Endothelial cell of umbilical vein (primary cell): Measurements from ENCODE around the gene NFATC4. TPM values are rescaled to one million over a fixed set of nuclear protein-coding genes. Genes with fewer than 3 reads are reported as not detected.
A peak's percentile ranks its signal among the peaks of the same experiment; 100 is the strongest.
"Not testable (repeated sequence)": the region's sequence is repeated elsewhere in the genome, so short reads cannot be mapped to it uniquely, and the experiment has no call there.

ENCODE experiments used
- BruUV-seq: library from RNA; stranded (reverse); fragments of 400-500 nt; replicated peaks from 2 replicates; lab custom pipeline; 2021; lab: Mats Ljungman, UMichigan
- CTCF ChIA-PET: fragments of 300-600, 350-600 bp; sonication (Branson Sonifier 250); formaldehyde crosslinking; loops from one replicate; lab custom pipeline; 2021; ENCODE audit warnings: antibody characterized with exemption, inconsistent platforms; lab: Charles Lee
- POLR2A ChIA-PET: fragments of 300-600, 350-600 bp; sonication (Branson Sonifier 250); formaldehyde crosslinking; loops from one replicate; lab custom pipeline; 2021; ENCODE audit warnings: antibody characterized with exemption, inconsistent platforms; lab: Charles Lee
- DNase-seq: peaks from one replicate; pipeline ENCODE4 v3.0.0-alpha.2; 2011; ENCODE audit warnings: low read depth, low spot score
- FAIRE-seq: peaks from 2 replicates; lab custom pipeline; 2011; peaks lifted over from hg19 to GRCh38; lab: Jason Lieb, UNC
- H2AFZ ChIP-seq: 2 replicates; pipeline ENCODE4 v1.6.0; 2012; ENCODE audit warnings: low read depth, low read length, control low read depth, inconsistent platforms
- H3K27ac ChIP-seq: 2 replicates; pipeline ENCODE4 v1.5.1; 2011; ENCODE audit warnings: low read depth, mild to moderate bottlenecking, control low read depth, low read length, moderate library complexity; ENCODE audit not compliant: insufficient read depth
- H3K27me3 ChIP-seq, 2 experiments: 2 replicates each; pipeline versions ENCODE4 v1.6.0 to v1.6.1; 2011; ENCODE audit warnings: low read length in 2 of 2, mixed read lengths in 1 of 2; ENCODE audit not compliant: control insufficient read depth in 2 of 2, insufficient read depth in 2 of 2
- H3K36me3 ChIP-seq, 2 experiments: 2 replicates in 1 of 2; 3 replicates in 1 of 2; pipeline ENCODE4 v1.5.1; 2011; ENCODE audit warnings: low read length in 2 of 2, mild to moderate bottlenecking in 1 of 2, moderate library complexity in 1 of 2; ENCODE audit not compliant: control insufficient read depth in 2 of 2, insufficient read depth in 2 of 2; ENCODE audit errors: extremely low read depth in 1 of 2
- H3K4me1 ChIP-seq: 3 replicates; pipeline ENCODE4 v1.5.1; 2011; ENCODE audit warnings: mild to moderate bottlenecking, low read length; ENCODE audit not compliant: control insufficient read depth, insufficient read depth; ENCODE audit errors: extremely low read depth
- H3K4me2 ChIP-seq: 2 replicates; pipeline ENCODE4 v1.6.1; 2011; ENCODE audit warnings: low read length, control low read depth, mixed read lengths; ENCODE audit not compliant: insufficient read depth
- H3K4me3 ChIP-seq, 3 experiments: fragments of 200-600 bp in 1 of 3; sonication (generic), shearing (Covaris generic) in 1 of 3; replicated peaks in 1 of 3; 2 replicates each; pipeline ENCODE4 v1.5.1; 2011 to 2016; ENCODE audit warnings: control low read depth in 3 of 3, low read length in 3 of 3, mild to moderate bottlenecking in 2 of 3, inconsistent platforms in 1 of 3, low read depth in 1 of 3, moderate library complexity in 1 of 3; ENCODE audit not compliant: insufficient read depth in 1 of 3
- H3K79me2 ChIP-seq: 2 replicates; pipeline ENCODE4 v1.6.0; 2012; ENCODE audit warnings: low read length, inconsistent platforms; ENCODE audit not compliant: control insufficient read depth, insufficient read depth
- H3K9ac ChIP-seq: replicated peaks from 2 replicates; pipeline ENCODE3; 2011; ENCODE audit warnings: low read length, control low read depth; ENCODE audit not compliant: insufficient read depth; ENCODE audit errors: extremely low read depth
- H3K9me1 ChIP-seq: replicated peaks from 3 replicates; pipeline ENCODE4 v1.6.0; 2011; ENCODE audit warnings: mild to moderate bottlenecking, low read length; ENCODE audit not compliant: control insufficient read depth, insufficient read depth; ENCODE audit errors: extremely low read depth
- H3K9me3 ChIP-seq: replicated peaks from 2 replicates; pipeline ENCODE4 v1.5.1; 2012; ENCODE audit warnings: low read length, inconsistent platforms; ENCODE audit not compliant: control insufficient read depth, insufficient read depth
- H4K20me1 ChIP-seq: replicated peaks from 2 replicates; pipeline ENCODE3; 2011; ENCODE audit warnings: mild to moderate bottlenecking, low read length; ENCODE audit not compliant: control insufficient read depth, insufficient read depth; ENCODE audit errors: extremely low read depth
- EZH2 ChIP-seq: IDR thresholded peaks from 2 replicates; pipeline ENCODE4 v1.6.1; 2012; ENCODE audit warnings: borderline replicate concordance, low read depth, mild to moderate bottlenecking, moderate library complexity, low read length, inconsistent platforms; ENCODE audit not compliant: severe bottlenecking
- FOS ChIP-seq: IDR thresholded peaks from 2 replicates; pipeline ENCODE4 v1.6.1; 2011; ENCODE audit warnings: mild to moderate bottlenecking, low read length, moderate library complexity, borderline replicate concordance; ENCODE audit not compliant: insufficient read depth
- GATA2 ChIP-seq: IDR thresholded peaks from 2 replicates; pipeline ENCODE4 v1.7.0; 2011; ENCODE audit warnings: low read depth, mild to moderate bottlenecking, moderate library complexity, mixed read lengths, low read length; ENCODE audit not compliant: insufficient read length, insufficient read depth
- JUN ChIP-seq: IDR thresholded peaks from 2 replicates; pipeline ENCODE4 v1.6.1; 2011; ENCODE audit warnings: borderline replicate concordance, low read depth; ENCODE audit not compliant: insufficient read length, insufficient read depth
- MYC ChIP-seq: IDR thresholded peaks from one replicate; pipeline ENCODE4 v1.6.1; 2011; ENCODE audit warnings: mild to moderate bottlenecking, low read depth, low read length
- POLR2A ChIP-seq: IDR thresholded peaks from 2 replicates; pipeline ENCODE4 v1.6.1; 2012; ENCODE audit warnings: low read depth, mild to moderate bottlenecking, control low read depth, low read length
- POLR2AphosphoS5 ChIP-seq: IDR thresholded peaks from 2 replicates; pipeline ENCODE4 v1.6.1; 2012; ENCODE audit warnings: low read depth, mild to moderate bottlenecking, control low read depth, low read length, moderate library complexity; ENCODE audit not compliant: insufficient read depth
- dilution Hi-C: fragments of 300-500 bp; cut with MboI; formaldehyde crosslinking; loops from one replicate; pipeline ENCODE4 v1.15.0; 2019; ENCODE audit warnings: low sequenced_read_pairs; ENCODE audit not compliant: extremely low pct_ligation_motif_present
- intact Hi-C: fragments of 100-400 bp; cut with micrococcal nuclease; formaldehyde crosslinking; loops from one replicate; pipeline ENCODE4 v1.10.0; 2022
- polyA plus RNA-seq, 4 experiments: library from polyadenylated mRNA; depleted of rRNA in 3 of 4; stranded (reverse) in 3 of 4; unstranded in 1 of 4; fragments of >200 nt; gene quantifications; 2 replicates each; pipeline versions ENCODE4 v1.2.1 to v1.2.3, GENCODE V29; 2011 to 2012; ENCODE audit warnings: missing spikeins in 1 of 4
- total RNA-seq: library from RNA; stranded (reverse); gene quantifications from 2 replicates; pipeline ENCODE4 v1.2.3, GENCODE V29; 2021
- TF ChIP-seq, protein P1 (sequence below), 2 donors: IDR thresholded peaks; 1 replicate in 1 of 2; 2 replicates in 1 of 2; pipeline ENCODE4 v1.5.1; 2011; ENCODE audit warnings: low read length in 2 of 2, mild to moderate bottlenecking in 2 of 2, moderate library complexity in 2 of 2, control low read depth in 1 of 2, inconsistent platforms in 1 of 2, low read depth in 1 of 2; ENCODE audit not compliant: insufficient read depth in 1 of 2; ENCODE audit errors: extremely low read depth in 1 of 2
- TF ChIP-seq, protein P2 (sequence below): IDR thresholded peaks from 2 replicates; pipeline ENCODE4 v1.6.1; 2011; ENCODE audit not compliant: insufficient read depth, insufficient read length

NFATC4 gene
- total and polyA plus RNA-seq, 2 donors (not counting 3 experiments of a cell fraction or from before 2014, with no cell fraction given): 79.5 to 88.1 TPM

DNA sequence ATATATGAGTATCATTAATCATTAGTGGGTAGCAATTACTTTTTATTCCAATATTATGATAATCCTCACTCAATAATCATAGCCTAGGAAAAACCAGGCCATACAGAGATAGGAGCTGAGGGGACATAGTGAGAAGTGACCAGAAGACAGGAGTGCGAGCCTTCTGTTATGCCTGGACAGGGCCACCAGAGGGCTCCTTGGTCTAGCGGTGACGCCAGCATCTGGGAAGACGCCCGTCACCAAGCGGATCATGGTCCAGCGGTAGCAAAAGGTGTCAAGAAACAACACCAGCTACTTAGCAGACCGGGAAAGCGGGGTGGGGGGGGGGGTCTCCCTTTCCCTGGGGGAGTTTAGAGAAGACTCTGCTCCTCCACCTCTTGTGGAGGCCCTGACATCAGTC is 40.1 kb upstream of the NFATC4 start:
- H3K27me3 ChIP-seq, H4K20me1 ChIP-seq, BruUV-seq, POLR2A ChIA-PET, dilution Hi-C loops, H3K9ac ChIP-seq, H3K4me3 ChIP-seq, H3K79me2 ChIP-seq, H2AFZ ChIP-seq, FAIRE-seq, H3K27ac ChIP-seq, H3K9me3 ChIP-seq, DNase-seq, H3K9me1 ChIP-seq, H3K4me2 ChIP-seq: not testable (repeated sequence)
- TF ChIP-seq, protein P1, sequence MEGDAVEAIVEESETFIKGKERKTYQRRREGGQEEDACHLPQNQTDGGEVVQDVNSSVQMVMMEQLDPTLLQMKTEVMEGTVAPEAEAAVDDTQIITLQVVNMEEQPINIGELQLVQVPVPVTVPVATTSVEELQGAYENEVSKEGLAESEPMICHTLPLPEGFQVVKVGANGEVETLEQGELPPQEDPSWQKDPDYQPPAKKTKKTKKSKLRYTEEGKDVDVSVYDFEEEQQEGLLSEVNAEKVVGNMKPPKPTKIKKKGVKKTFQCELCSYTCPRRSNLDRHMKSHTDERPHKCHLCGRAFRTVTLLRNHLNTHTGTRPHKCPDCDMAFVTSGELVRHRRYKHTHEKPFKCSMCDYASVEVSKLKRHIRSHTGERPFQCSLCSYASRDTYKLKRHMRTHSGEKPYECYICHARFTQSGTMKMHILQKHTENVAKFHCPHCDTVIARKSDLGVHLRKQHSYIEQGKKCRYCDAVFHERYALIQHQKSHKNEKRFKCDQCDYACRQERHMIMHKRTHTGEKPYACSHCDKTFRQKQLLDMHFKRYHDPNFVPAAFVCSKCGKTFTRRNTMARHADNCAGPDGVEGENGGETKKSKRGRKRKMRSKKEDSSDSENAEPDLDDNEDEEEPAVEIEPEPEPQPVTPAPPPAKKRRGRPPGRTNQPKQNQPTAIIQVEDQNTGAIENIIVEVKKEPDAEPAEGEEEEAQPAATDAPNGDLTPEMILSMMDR (IDR thresholded peaks at IDR 0.05; ENCODE audit: extremely low read depth in 1 of 2, insufficient read depth in 1 of 2, low read depth in 1 of 2, low read length in 2 of 2): peak; percentile 18 to 40
- Histone ChIP-seq H3K4me1 (peaks cover 12% of the 10 kb centered on the region), H3K36me3 (peaks cover 0 to 16% of the 10 kb centered on the region in 2 experiments)
- CTCF ChIA-PET: interaction anchor here (0.7 to 20.1 kb wide), 4 partner anchors 8 to 106 kb away, joined by 3 to 811 read pairs (median 6); partner anchors contain the start of genes CBLN3 and KHNYN
- intact Hi-C loops: loop anchor here (1.0 kb wide), 2 partner anchors 103 to 108 kb away; no protein-coding TSS in a partner anchor

DNA sequence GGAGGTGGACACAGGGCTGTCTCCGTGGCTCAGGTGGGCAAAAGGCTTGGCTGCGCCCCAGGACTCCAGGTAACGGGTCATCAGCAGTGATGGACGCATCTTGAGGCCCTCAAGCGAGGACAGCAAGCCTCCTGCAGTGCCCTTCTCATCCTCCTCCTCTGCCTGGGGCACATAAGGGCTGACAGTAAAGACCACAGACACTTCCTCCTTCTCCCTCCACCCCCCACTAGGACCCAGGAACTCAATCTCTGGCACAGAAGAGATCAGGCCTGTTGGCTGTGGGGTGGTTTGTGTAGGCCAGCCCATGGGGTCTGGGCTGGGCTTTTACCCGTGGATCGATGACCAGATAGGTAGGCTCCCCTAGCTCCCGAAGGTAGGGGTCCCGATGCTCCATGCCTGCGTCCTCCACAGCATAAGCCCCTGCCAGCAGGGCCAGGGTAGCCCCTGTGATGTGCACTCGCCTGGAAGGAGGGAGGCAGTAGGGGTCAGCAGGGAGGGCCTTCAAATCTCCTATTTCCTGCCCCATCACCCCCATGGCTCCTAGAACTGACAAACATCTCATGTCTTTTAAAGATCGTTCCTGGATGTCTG is 38.8 kb upstream of the NFATC4 start:
- Histone ChIP-seq H3K9me3 (no peaks in the 10 kb centered on the region), H3K4me3 (no peak overlapping the region), H3K9ac (no peak overlapping the region), H4K20me1 (no peaks in the 10 kb centered on the region), H3K27me3 (no peaks in the 10 kb centered on the region), H3K27ac (no peak overlapping the region), H3K4me2 (no peak overlapping the region), H3K4me1 (peaks cover 17% of the 10 kb centered on the region), H3K9me1 (no peaks in the 10 kb centered on the region), H2AFZ (no peak overlapping the region), H3K36me3 (peaks cover 0 to 13% of the 10 kb centered on the region in 2 experiments), H3K79me2 (no peaks in the 10 kb centered on the region)
- BruUV-seq: no TSS peak
- TF ChIP-seq, protein P2, sequence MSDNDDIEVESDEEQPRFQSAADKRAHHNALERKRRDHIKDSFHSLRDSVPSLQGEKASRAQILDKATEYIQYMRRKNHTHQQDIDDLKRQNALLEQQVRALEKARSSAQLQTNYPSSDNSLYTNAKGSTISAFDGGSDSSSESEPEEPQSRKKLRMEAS: no peak
- TF ChIP-seq FOS (no peak), POLR2AphosphoS5 (no peak), JUN (no peak), EZH2 (no peak), MYC (no peak), GATA2 (no peak), POLR2A (no peak)
- TF ChIP-seq, protein P1 (IDR thresholded peaks at IDR 0.05; ENCODE audit: extremely low read depth in 1 of 2, insufficient read depth in 1 of 2, low read depth in 1 of 2, low read length in 2 of 2): no peak
- intact Hi-C loops: no loop called here
- POLR2A ChIA-PET: no interaction called here
- DNase-seq: no peak
- no peak for FAIRE-seq
- dilution Hi-C loops: no loop called here
- CTCF ChIA-PET: interaction anchor here (1.2 to 20.1 kb wide), 2 partner anchors 32 to 105 kb away, joined by 5 to 811 read pairs; partner anchors contain the start of genes CBLN3 and KHNYN
